ENCODE data around the gene ATF6. TPM values are rescaled to one million over a fixed set of nuclear protein-coding genes. Genes with fewer than 3 reads are reported as not detected.
A peak's percentile ranks its signal among the peaks of the same experiment; 100 is the strongest.

Gene ATF6
- total and polyA plus RNA-seq, 2 donors (not counting 3 experiments of a cell fraction or from before 2014, with no cell fraction given): 24.9 to 40.3 TPM

- no peaks in the 10 kb centered on the region for H3K9me3 ChIP-seq (replicated peaks; ENCODE audit: control insufficient read depth, insufficient read depth, low read length)
- CTCF ChIA-PET: interaction anchor here (1.0 to 1.5 kb wide), 4 partner anchors 8 to 151 kb away, joined by 3 to 4 read pairs (median 4); partner anchors contain the start of gene OLFML2B
- no peaks in the 10 kb centered on the region for H4K20me1 ChIP-seq (replicated peaks; ENCODE audit: control insufficient read depth, extremely low read depth, insufficient read depth, low read length)
- peak overlapping the region; percentile 34 for H3K27ac ChIP-seq (ENCODE audit: insufficient read depth, low read depth, low read length)
- peak overlapping the region; percentile 85 for H3K4me2 ChIP-seq (ENCODE audit: insufficient read depth, low read length)
- dilution Hi-C loops (cut with MboI; ENCODE audit: extremely low pct_ligation_motif_present, low sequenced_read_pairs): no loop called here
- H3K4me1 ChIP-seq (ENCODE audit: control insufficient read depth, extremely low read depth, insufficient read depth, low read length): peaks cover 14% of the 10 kb centered on the region
- H3K9me1 ChIP-seq (replicated peaks; ENCODE audit: control insufficient read depth, extremely low read depth, insufficient read depth, low read length): no peaks in the 10 kb centered on the region
- no peak overlapping the region for H3K9ac ChIP-seq (replicated peaks; ENCODE audit: extremely low read depth, insufficient read depth, low read length)
- POLR2A ChIA-PET: no interaction called here
- H3K36me3 ChIP-seq (ENCODE audit: control insufficient read depth in 2 of 2, extremely low read depth in 1 of 2, insufficient read depth in 2 of 2, low read length in 2 of 2): no peaks in the 10 kb centered on the region
- no peaks in the 10 kb centered on the region for H3K27me3 ChIP-seq (ENCODE audit: control insufficient read depth in 2 of 2, insufficient read depth in 2 of 2, low read length in 2 of 2)
- no TSS peak for BruUV-seq (replicated peaks)
- no peak overlapping the region for H3K4me3 ChIP-seq (replicated peaks in 1 of 3; ENCODE audit: insufficient read depth in 1 of 3, low read depth in 1 of 3, low read length in 3 of 3)
- no peak for FAIRE-seq
- no peak overlapping the region for H2AFZ ChIP-seq (ENCODE audit: low read depth, low read length)
- no peak for TF ChIP-seq MAX (IDR thresholded peaks at IDR 0.05; ENCODE audit: insufficient read depth, insufficient read length)
- TF ChIP-seq POLR2AphosphoS5 (IDR thresholded peaks at IDR 0.05; ENCODE audit: insufficient read depth, low read depth, low read length): no peak
- no peak for TF ChIP-seq FOS (IDR thresholded peaks at IDR 0.05; ENCODE audit: borderline replicate concordance, insufficient read depth, low read length)
- no peak for TF ChIP-seq GATA2 (IDR thresholded peaks at IDR 0.05; ENCODE audit: insufficient read depth, insufficient read length, low read depth, low read length)
- no peak for TF ChIP-seq JUN (IDR thresholded peaks at IDR 0.05; ENCODE audit: borderline replicate concordance, insufficient read depth, insufficient read length, low read depth)
- no peak for TF ChIP-seq CTCF (IDR thresholded peaks at IDR 0.05; ENCODE audit: extremely low read depth in 1 of 2, insufficient read depth in 1 of 2, low read depth in 1 of 2, low read length in 2 of 2)
- no peak for TF ChIP-seq POLR2A (IDR thresholded peaks at IDR 0.05; ENCODE audit: low read depth, low read length)
- no peak for TF ChIP-seq MYC (IDR thresholded peaks at IDR 0.05; ENCODE audit: low read depth, low read length)
- DNase-seq (ENCODE audit: low read depth, low spot score): peak; percentile 56
- H3K79me2 ChIP-seq (ENCODE audit: control insufficient read depth, insufficient read depth, low read length): no peaks in the 10 kb centered on the region
- intact Hi-C loops (cut with micrococcal nuclease): no loop called here
These were observed 106.4 kb downstream of the ATF6 start for GRCh38 chr1:161872506-161872905.

Data from endothelial cell of umbilical vein (primary cell).